H1 (cell line): ENCODE data around the gene CACFD1. TPM values are rescaled to one million over a fixed set of nuclear protein-coding genes. Genes with fewer than 3 reads are reported as not detected.
A peak's percentile ranks its signal among the peaks of the same experiment; 100 is the strongest.

Source experiments
- ASH2L ChIP-seq: fragments of 200-600, 300-600 bp; sonication (generic); IDR thresholded peaks from one replicate; pipeline ENCODE4 v1.7.1; 2017; ENCODE audit warnings: low read length
- CTBP2 ChIP-seq: IDR thresholded peaks from 2 replicates; pipeline ENCODE4 v1.7.0; 2011; ENCODE audit warnings: borderline replicate concordance, mild to moderate bottlenecking, moderate library complexity, mixed read lengths, low read length; ENCODE audit not compliant: insufficient read depth, insufficient read length
- EGR1 ChIP-seq: IDR thresholded peaks from 2 replicates; pipeline ENCODE4 v1.6.1; 2011; ENCODE audit warnings: low read depth, low read length, borderline replicate concordance
- HDAC6 ChIP-seq: IDR thresholded peaks from one replicate; pipeline ENCODE4 v1.7.1; 2012; ENCODE audit warnings: low read depth, mild to moderate bottlenecking, inconsistent platforms, low read length, moderate library complexity
- MAFK ChIP-seq: IDR thresholded peaks from 2 replicates; pipeline ENCODE4 v1.6.1; 2012; ENCODE audit warnings: low read depth, mild to moderate bottlenecking, improper control_type of control experiment, low read length
- NRF1 ChIP-seq: IDR thresholded peaks from 2 replicates; pipeline ENCODE4 v1.6.1; 2011; ENCODE audit warnings: mild to moderate bottlenecking, low read depth, low read length, improper control_type of control experiment
- PHF8 ChIP-seq: fragments of 200-600 bp; sonication (generic); conservative IDR thresholded peaks from 2 replicates; pipeline ENCODE4 v1.7.1; 2012; ENCODE audit warnings: low read depth, mild to moderate bottlenecking, inconsistent platforms, low read length, moderate library complexity
- SIRT6 ChIP-seq: IDR thresholded peaks from one replicate; pipeline ENCODE4 v1.7.1; 2012; ENCODE audit warnings: low read length, inconsistent platforms
- YY1 ChIP-seq: IDR thresholded peaks from 2 replicates; pipeline ENCODE4 v1.6.1; 2011; ENCODE audit warnings: low read depth, mild to moderate bottlenecking, low read length
- ZNF274 ChIP-seq: IDR thresholded peaks from 2 replicates; pipeline ENCODE4 v1.7.0; 2012; ENCODE audit warnings: low read length, borderline replicate concordance; ENCODE audit errors: extremely low read depth
- polyA plus RNA-seq, 7 experiments: library from polyadenylated mRNA; depleted of rRNA in 3 of 7; stranded (reverse) in 5 of 7; unstranded in 2 of 7; fragments of >200 nt in 5 of 7; fragments of 200-250 nt in 2 of 7; gene quantifications; 1 replicate in 5 of 7; 2 replicates in 1 of 7; 4 replicates in 1 of 7; pipeline versions ENCODE4 v1.2.1 to v1.2.3, GENCODE V29; 2011 to 2013; ENCODE audit warnings: missing spikeins in 2 of 7, mixed read lengths in 2 of 7
- total RNA-seq: library from RNA; stranded (reverse); fragmentation: NEBNext Ultra II Directional; extraction: Animal tissue kit (Norgen Biotek cat#: 25700); gene quantifications from 2 replicates; pipeline ENCODE4 v1.2.1, GENCODE V29; 2021

Gene CACFD1
- total and polyA plus RNA-seq, 2 of the 8 experiments (the other 6 are each of a cell fraction or from before 2014, with no cell fraction given), result 13.4 to 15.5 TPM

GRCh38 chr9:133417541-133418461 is 42.0 kb upstream of the CACFD1 start, which contains the start of gene REXO4 (continued):
- TF ChIP-seq CTBP2, result peak; percentile 91
- TF ChIP-seq MAFK, result no peak
- no peak for TF ChIP-seq SIRT6
- TF ChIP-seq PHF8, result peak; percentile 59
- peak; percentile 96 for TF ChIP-seq ASH2L
- peak; percentile 69; the same call in 1 of the 2 replicates for TF ChIP-seq EGR1
- no peak for TF ChIP-seq ZNF274
- TF ChIP-seq YY1, result peak; percentile 59; the same call in 1 of the 2 replicates
- TF ChIP-seq NRF1, result peak; percentile 2; the same call in 1 of the 2 replicates
- TF ChIP-seq HDAC6, result no peak
